Mucosa of descending colon (tissue), 3 donors: ENCODE data around the gene CREB5. TPM values are rescaled to one million over a fixed set of nuclear protein-coding genes. Genes with fewer than 3 reads are reported as not detected.
"Not testable (repeated sequence)": the region's sequence is repeated elsewhere in the genome, so short reads cannot be mapped to it uniquely, and the experiment has no call there.

Experiments used
- ATAC-seq: fragments of 200-7000 bp; cut with Tn5 transposase; one replicate; pipeline ENCODE4 v1.9.1; 2020; ENCODE audit warnings: mild to moderate bottlenecking, moderate library complexity
- DNase-seq, 3 donors: peaks; one replicate each; pipeline ENCODE4 v3.0.0-alpha.2; 2020
- H3K36me3 ChIP-seq: fragments of 200-600 bp; one replicate; pipeline ENCODE4 v1.8.0; 2021; ENCODE audit warnings: low read depth, mild to moderate bottlenecking
- H3K4me1 ChIP-seq: fragments of 200-600 bp; one replicate; pipeline ENCODE4 v1.8.0; 2021; ENCODE audit warnings: low read depth, mild to moderate bottlenecking
- H3K4me3 ChIP-seq: fragments of 200-600 bp; one replicate; pipeline ENCODE4 v1.8.0; 2021; ENCODE audit warnings: mild to moderate bottlenecking
- H3K9me3 ChIP-seq: fragments of 200-600 bp; one replicate; pipeline ENCODE4 v1.8.0; 2021; ENCODE audit warnings: mild to moderate bottlenecking
- intact Hi-C, 2 donors: fragments of 100-400 bp; cut with DNase I in 1 of 2; cut with micrococcal nuclease in 1 of 2; formaldehyde crosslinking; loops; one replicate each; pipeline versions ENCODE4 v1.11.0 to v1.11.1; 2022; cut with DNase I, micrococcal nuclease
- total RNA-seq, 3 donors: library from RNA; stranded (reverse); fragmentation: NEBNext Ultra II Directional in 2 of 3; extraction: Animal tissue kit (Norgen Biotek cat#: 25700) in 2 of 3; gene quantifications; one replicate each; pipeline versions ENCODE4 v1.2.1 to v1.2.4, GENCODE V29; 2021 to 2023
- TF ChIP-seq, protein P1 (sequence below): fragments of 200-600 bp; IDR thresholded peaks from one replicate; pipeline ENCODE4 v1.8.0; 2022; ENCODE audit warnings: antibody characterized with exemption, mild to moderate bottlenecking
- donor health status: DM: no; HTN: no; CAD: no; lungs with moderate emphysema.
- donor health status: DM: no; HTN: no; CAD: no.
- donor health status: DM: no; HTN: yes; CAD: no.

The CREB5 gene
- total RNA-seq, 3 donors from 2014 or later = 0.61 to 5.4 (median 1.9) TPM

DNA sequence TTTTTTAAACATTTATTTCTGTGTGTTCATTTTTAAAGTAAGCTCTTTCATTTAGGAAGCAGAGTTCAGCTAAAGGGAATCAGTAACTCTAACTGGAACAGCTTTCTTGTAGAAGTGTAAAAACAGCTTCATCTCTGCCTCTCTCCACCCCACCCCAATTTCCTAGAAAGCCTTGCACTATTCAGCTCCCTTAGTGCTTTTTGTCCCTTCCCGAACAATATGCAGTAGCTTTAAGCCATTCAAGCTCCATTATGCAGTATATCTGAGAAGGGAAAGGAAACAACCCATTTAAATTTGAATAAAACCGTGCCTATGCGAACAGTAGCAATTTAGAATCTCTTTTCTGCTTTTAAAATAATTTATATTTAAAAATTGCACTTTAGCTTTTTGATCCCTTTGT lies 411.3 kb downstream of the CREB5 start:
- H3K9me3 ChIP-seq = no peaks in the 10 kb centered on the region
- no peaks in the 10 kb centered on the region for H3K4me1 ChIP-seq
- ATAC-seq (no peak), DNase-seq (no peak)
- TF ChIP-seq, protein P1, sequence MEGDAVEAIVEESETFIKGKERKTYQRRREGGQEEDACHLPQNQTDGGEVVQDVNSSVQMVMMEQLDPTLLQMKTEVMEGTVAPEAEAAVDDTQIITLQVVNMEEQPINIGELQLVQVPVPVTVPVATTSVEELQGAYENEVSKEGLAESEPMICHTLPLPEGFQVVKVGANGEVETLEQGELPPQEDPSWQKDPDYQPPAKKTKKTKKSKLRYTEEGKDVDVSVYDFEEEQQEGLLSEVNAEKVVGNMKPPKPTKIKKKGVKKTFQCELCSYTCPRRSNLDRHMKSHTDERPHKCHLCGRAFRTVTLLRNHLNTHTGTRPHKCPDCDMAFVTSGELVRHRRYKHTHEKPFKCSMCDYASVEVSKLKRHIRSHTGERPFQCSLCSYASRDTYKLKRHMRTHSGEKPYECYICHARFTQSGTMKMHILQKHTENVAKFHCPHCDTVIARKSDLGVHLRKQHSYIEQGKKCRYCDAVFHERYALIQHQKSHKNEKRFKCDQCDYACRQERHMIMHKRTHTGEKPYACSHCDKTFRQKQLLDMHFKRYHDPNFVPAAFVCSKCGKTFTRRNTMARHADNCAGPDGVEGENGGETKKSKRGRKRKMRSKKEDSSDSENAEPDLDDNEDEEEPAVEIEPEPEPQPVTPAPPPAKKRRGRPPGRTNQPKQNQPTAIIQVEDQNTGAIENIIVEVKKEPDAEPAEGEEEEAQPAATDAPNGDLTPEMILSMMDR = no peak
- intact Hi-C loops = no loop called here
- H3K4me3 ChIP-seq = no peak overlapping the region
- H3K36me3 ChIP-seq = no peaks in the 10 kb centered on the region

DNA sequence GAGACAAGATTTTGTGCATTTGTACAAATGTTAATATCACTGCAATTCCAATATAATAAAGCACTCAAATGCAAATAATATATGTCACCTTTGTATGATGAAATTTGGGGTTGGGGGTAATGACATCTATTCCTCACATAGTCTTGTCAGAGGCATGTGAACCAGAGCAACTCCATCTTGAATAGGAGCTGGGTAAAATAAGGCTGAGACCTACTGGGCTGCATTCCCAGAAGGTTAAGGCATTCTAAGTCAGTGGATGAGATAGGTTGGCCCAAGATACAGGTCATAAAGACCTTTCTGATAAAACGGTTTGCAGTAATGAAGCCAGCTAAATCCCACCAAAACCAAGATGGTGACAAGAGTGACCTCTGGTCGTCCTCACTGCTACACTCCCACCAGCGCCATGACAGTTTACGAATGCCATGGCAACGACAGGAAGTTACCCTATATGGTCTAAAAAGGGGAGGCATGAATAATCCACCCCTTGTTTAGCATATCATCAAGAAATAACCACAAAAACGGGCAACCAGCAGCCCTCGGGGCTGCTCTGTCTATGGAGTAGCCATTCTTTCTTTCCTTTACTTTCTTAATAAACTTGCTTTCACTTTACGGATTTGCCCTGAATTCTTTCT lies 413.6 kb downstream of the CREB5 start:
- H3K9me3 ChIP-seq, DNase-seq, intact Hi-C loops, H3K4me1 ChIP-seq, H3K36me3 ChIP-seq, ATAC-seq, H3K4me3 ChIP-seq: not testable (repeated sequence)

DNA sequence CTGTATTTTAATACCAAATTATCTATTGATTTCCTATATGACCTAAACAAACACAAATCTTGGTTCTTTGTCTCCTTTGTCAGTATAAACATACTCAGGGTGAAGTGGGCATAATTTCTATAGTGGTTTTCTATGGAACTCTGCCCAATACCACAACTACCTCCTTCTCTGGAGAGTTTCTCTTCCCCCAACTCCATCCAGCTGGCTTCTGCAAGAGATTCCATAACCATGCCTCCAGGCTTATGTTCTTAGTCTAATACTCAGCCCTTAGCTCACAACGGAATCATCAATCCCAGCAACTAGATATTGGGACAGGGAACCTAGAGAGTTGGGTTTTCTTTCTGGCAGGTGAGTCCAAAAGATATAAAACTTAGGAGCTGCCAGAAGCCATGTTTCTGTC lies 418.5 kb downstream of the CREB5 start:
- H3K36me3 ChIP-seq = no peaks in the 10 kb centered on the region
- ATAC-seq (no peak), DNase-seq (no peak)
- H3K4me3 ChIP-seq = no peak overlapping the region
- intact Hi-C loops = no loop called here
- H3K9me3 ChIP-seq = no peaks in the 10 kb centered on the region
- TF ChIP-seq, protein P1 = no peak
- no peaks in the 10 kb centered on the region for H3K4me1 ChIP-seq

DNA sequence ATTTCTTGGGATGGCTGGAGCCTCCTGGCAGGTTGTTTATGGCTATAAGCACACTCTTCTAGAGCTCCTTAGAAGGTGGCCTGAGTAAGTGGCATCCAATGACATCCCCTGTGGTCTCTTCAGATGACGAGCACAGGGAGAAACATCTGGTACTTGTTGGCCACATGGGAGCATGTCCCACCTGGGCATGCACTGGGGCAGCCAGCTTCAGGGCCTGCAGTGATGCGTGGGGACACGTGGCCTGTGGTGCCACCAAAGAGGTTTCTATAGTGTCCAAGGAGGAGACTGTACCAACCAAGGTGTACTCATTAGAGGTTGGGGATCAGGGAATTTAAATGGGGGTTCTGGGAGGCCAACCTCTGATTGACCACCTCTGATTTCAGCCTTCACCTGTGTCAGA lies 420.4 kb downstream of the CREB5 start:
- Histone ChIP-seq H3K36me3 (no peaks in the 10 kb centered on the region), H3K4me1 (no peaks in the 10 kb centered on the region), H3K9me3 (no peaks in the 10 kb centered on the region), H3K4me3 (no peak overlapping the region)
- TF ChIP-seq, protein P1 = no peak
- no peak for ATAC-seq
- DNase-seq = no peak
- intact Hi-C loops = no loop called here

DNA sequence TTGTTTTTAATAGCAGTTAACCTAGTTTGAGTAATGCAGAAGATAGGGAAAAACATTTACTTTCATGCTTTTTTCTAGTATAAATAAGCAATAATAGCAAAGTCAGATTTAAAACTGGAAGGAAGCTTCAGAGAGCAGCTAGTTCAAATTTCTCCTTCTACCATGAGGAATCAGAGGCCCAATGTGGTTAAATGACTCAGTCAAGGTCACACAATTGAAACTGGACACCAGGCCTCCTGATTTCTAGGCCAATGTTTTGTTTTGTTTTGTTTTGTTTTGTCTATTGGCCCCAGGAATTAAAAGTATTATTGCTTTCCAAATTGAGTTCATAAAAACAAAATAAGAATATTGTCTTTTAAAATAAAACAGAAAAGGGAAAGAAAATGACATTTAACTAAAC lies 423.5 kb downstream of the CREB5 start:
- intact Hi-C loops = no loop called here
- H3K4me3 ChIP-seq = no peak overlapping the region
- DNase-seq (no peak), ATAC-seq (no peak)
- no peaks in the 10 kb centered on the region for H3K4me1 ChIP-seq
- TF ChIP-seq, protein P1 = no peak
- H3K9me3 ChIP-seq = no peaks in the 10 kb centered on the region
- no peaks in the 10 kb centered on the region for H3K36me3 ChIP-seq

DNA sequence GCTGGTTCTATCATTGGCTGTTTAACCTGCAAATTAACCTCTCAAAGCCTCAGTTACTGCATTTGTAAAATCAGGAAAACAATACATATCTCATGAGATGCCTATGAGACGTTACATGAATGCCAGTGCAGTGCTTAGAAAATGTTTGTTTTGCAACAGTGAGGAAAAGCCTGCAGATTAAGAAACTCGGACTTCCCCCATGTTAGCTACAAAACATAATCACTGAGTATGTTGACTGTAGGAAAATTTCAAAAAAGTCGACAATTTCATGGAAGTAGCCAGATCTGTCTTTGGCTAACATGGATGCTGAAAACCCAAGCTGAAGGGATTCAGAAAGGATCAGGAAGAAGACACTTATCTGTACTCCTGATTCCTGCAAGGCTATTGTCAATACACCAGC lies 424.4 kb downstream of the CREB5 start:
- Histone ChIP-seq H3K4me1 (no peaks in the 10 kb centered on the region), H3K4me3 (no peak overlapping the region), H3K36me3 (no peaks in the 10 kb centered on the region), H3K9me3 (no peaks in the 10 kb centered on the region)
- intact Hi-C loops = no loop called here
- TF ChIP-seq, protein P1 = no peak
- DNase-seq (no peak), ATAC-seq (no peak)
